Spleen (tissue), 11 donors: ENCODE results near the gene ADPGK. TPM values are rescaled to one million over a fixed set of nuclear protein-coding genes. Genes with fewer than 3 reads are reported as not detected.

Experiments used
- DNase-seq: peaks from one replicate; pipeline ENCODE4 v3.0.0-alpha.2; 2020
- H3K27ac ChIP-seq, 8 donors: fragments of 200-600 bp; sonication (generic) in 7 of 8; 1 replicate in 4 of 8; 2 replicates in 4 of 8; pipeline versions ENCODE4 v1.5.0 to v1.8.0; 2016 to 2021; ENCODE audit warnings: inconsistent platforms in 4 of 8, mild to moderate bottlenecking in 4 of 8, moderate library complexity in 1 of 8
- H3K27me3 ChIP-seq, 7 donors: fragments of 200-600 bp; sonication (generic) in 6 of 7; replicated peaks in 1 of 7; 1 replicate in 4 of 7; 2 replicates in 3 of 7; pipeline versions ENCODE4 v1.5.0 to v1.8.0; 2016 to 2021; ENCODE audit warnings: inconsistent platforms in 3 of 7, mild to moderate bottlenecking in 1 of 7
- H3K36me3 ChIP-seq, 6 donors: fragments of 200-600 bp; sonication (generic) in 5 of 6; 1 replicate in 4 of 6; 2 replicates in 2 of 6; pipeline versions ENCODE4 v1.5.0 to v1.8.0; 2016 to 2021; ENCODE audit warnings: inconsistent platforms in 2 of 6
- H3K4me1 ChIP-seq, 6 donors: fragments of 200-600 bp; sonication (generic) in 5 of 6; 1 replicate in 3 of 6; 2 replicates in 3 of 6; pipeline versions ENCODE4 v1.5.0 to v1.8.0; 2016 to 2021; ENCODE audit warnings: inconsistent platforms in 3 of 6
- H3K4me3 ChIP-seq, 8 donors: fragments of 200-600 bp; sonication (generic) in 7 of 8; 1 replicate in 4 of 8; 2 replicates in 4 of 8; pipeline versions ENCODE4 v1.5.0 to v1.8.0; 2016 to 2021; ENCODE audit warnings: inconsistent platforms in 4 of 8, mild to moderate bottlenecking in 4 of 8, moderate library complexity in 2 of 8
- H3K9me3 ChIP-seq, 8 donors: fragments of 200-600 bp; sonication (generic) in 7 of 8; 1 replicate in 4 of 8; 2 replicates in 4 of 8; pipeline versions ENCODE4 v1.5.0 to v1.8.0; 2016 to 2021; ENCODE audit warnings: inconsistent platforms in 4 of 8
- POLR2A ChIP-seq, 3 donors: fragments of 450-650 bp; IDR thresholded peaks; one replicate each; pipeline ENCODE4 v1.5.1; 2017; ENCODE audit warnings: antibody characterized with exemption in 3 of 3, mild to moderate bottlenecking in 1 of 3
- POLR2AphosphoS5 ChIP-seq, 3 donors: sonication (generic); formaldehyde crosslinking; IDR thresholded peaks; one replicate each; pipeline ENCODE4 v1.5.1; 2017; ENCODE audit warnings: antibody characterized with exemption in 3 of 3
- WGBS, 5 donors: extraction: QIAGEN DNeasy Blood & Tissue Kit in 3 of 5; methylation state at CpG; one replicate each; pipeline versions ENCODE4 v1.1.5 to v1.1.7; 2013 to 2018; 5-methylcytosine and 5-hydroxymethylcytosine counted together
- intact Hi-C: fragments of 100-400 bp; cut with DNase I; formaldehyde crosslinking; loops from one replicate; pipeline ENCODE4 v1.15.0; 2023; ENCODE audit warnings: low total_unique reads
- polyA plus RNA-seq, 3 donors: library from polyadenylated mRNA; stranded (reverse); fragments of 200-250 nt; gene quantifications; one replicate each; pipeline ENCODE4 v1.2.1, GENCODE V29; 2013
- total RNA-seq, 7 donors: library from RNA; depleted of rRNA in 3 of 7; stranded (reverse); fragments of >200 nt in 3 of 7; fragmentation: NEBNext Ultra II Directional in 4 of 7; extraction: Animal tissue kit (Norgen Biotek cat#: 25700) in 4 of 7; gene quantifications; one replicate each; pipeline versions ENCODE4 v1.1.0 to v1.2.1, GENCODE V29; 2016 to 2021
- TF ChIP-seq, protein P1 (sequence below), 11 experiments: fragments of 200-600 bp in 7 of 11; fragments of 450-650 bp in 4 of 11; sonication (generic) in 4 of 11; IDR thresholded peaks in 8 of 11; conservative IDR thresholded peaks in 3 of 11; 1 replicate in 7 of 11; 2 replicates in 4 of 11; pipeline versions ENCODE4 v1.4.0 to v1.8.0; 2016 to 2021; ENCODE audit warnings: antibody characterized with exemption in 11 of 11, inconsistent platforms in 4 of 11, mild to moderate bottlenecking in 1 of 11
- donor health status: healthy with polysubstance abuse.
- donor health status: DM: no; HTN: no; CAD: no; lungs with moderate emphysema.
- donor health status: DM: no; HTN: no; CAD: no.
- donor health status: Bipolar disorder and iron deficiency.
- donor health status: healthy.
- donor health status: DM: no; HTN: no; CAD: no.
- donor health status: DM: yes; HTN: yes; CAD: no.

Gene ADPGK
- total and polyA plus RNA-seq, 10 donors = 65.4 to 119 (median 100) TPM

DNA sequence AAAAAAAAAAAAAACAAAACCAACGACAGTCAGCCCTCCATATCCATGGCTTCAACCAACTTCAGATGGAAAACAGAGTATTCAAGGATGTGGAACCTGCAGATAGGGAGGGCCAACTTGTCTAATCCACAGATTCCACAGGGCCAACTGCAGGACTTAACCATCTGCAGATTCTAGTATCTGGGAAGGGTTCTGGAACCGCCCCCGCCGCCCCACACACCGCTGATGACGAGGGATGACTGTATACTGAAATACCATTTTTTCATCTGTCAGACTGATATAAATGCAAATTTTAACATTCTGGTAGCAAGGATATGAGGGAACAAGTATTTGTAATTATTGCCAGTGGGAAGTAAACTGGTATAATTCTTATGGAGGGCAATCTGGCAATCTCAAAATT, 29.5 kb downstream of the ADPGK start:
- H3K4me1 ChIP-seq = peaks cover 0 to 35% (median 19%) of the 10 kb centered on the region in 6 donors
- DNase-seq = no peak
- no peak overlapping the region for H3K27ac ChIP-seq
- TF ChIP-seq POLR2A (IDR thresholded peaks at IDR 0.05) (no peak), POLR2AphosphoS5 (IDR thresholded peaks at IDR 0.05) (no peak)
- TF ChIP-seq, protein P1, sequence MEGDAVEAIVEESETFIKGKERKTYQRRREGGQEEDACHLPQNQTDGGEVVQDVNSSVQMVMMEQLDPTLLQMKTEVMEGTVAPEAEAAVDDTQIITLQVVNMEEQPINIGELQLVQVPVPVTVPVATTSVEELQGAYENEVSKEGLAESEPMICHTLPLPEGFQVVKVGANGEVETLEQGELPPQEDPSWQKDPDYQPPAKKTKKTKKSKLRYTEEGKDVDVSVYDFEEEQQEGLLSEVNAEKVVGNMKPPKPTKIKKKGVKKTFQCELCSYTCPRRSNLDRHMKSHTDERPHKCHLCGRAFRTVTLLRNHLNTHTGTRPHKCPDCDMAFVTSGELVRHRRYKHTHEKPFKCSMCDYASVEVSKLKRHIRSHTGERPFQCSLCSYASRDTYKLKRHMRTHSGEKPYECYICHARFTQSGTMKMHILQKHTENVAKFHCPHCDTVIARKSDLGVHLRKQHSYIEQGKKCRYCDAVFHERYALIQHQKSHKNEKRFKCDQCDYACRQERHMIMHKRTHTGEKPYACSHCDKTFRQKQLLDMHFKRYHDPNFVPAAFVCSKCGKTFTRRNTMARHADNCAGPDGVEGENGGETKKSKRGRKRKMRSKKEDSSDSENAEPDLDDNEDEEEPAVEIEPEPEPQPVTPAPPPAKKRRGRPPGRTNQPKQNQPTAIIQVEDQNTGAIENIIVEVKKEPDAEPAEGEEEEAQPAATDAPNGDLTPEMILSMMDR (IDR thresholded peaks at IDR 0.05 in 8 of 11, conservative IDR thresholded peaks at IDR 0.05 in 3 of 11) = no peak
- WGBS, 5 donors = 91 to 97% (median 95%) methylated on average over 6 of the region's 6 CpGs
- H3K4me3 ChIP-seq = no peak overlapping the region
- H3K36me3 ChIP-seq = peaks cover 6 to 100% (median 78%) of the 10 kb centered on the region in 6 donors
- no peaks in the 10 kb centered on the region for H3K9me3 ChIP-seq
- intact Hi-C loops = no loop called here
- no peaks in the 10 kb centered on the region for H3K27me3 ChIP-seq

DNA sequence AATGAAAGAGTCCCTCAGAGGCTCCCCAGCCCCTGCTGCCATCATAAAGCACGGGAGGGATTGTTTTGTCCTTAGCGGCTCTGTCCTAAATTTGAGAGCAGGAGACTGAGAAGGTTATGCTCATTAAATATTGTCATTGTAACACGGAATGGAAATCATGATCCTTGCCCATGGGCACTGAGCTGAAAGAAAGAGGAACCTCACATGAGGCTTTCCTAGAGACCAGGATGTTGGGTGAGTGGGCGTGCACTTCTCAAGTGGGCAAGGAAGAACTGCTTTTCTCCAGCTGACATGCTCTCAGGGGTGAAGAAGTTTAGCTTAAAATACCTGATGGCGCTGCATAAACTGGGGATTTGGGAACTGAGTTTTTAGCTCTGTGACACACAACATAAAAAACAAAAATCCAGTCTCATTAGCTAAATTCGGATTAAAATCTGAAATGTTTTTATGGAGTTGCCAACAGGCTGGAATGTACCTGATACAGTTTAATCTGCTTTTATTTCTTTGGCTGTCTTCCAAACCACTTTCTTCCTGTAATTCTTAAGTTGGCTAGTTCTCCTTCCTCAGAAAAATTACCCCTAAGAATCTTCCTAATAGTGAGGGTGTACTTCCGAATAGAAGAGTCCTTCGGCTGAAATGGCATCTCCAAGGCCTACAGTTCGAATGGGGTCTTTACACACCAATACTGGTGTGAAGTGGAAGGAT, 31.7 kb downstream of the ADPGK start:
- no peak for DNase-seq
- WGBS, 5 donors = 36 to 49% (median 44%) methylated on average over 9 of the region's 9 CpGs
- H3K4me3 ChIP-seq = no peak overlapping the region
- H3K36me3 ChIP-seq = peaks cover 0 to 87% (median 59%) of the 10 kb centered on the region in 6 donors
- no peaks in the 10 kb centered on the region for H3K9me3 ChIP-seq
- TF ChIP-seq POLR2AphosphoS5 (IDR thresholded peaks at IDR 0.05) = peak in 1 of 3 donors; percentile 38
- TF ChIP-seq, protein P1 (IDR thresholded peaks at IDR 0.05 in 8 of 11, conservative IDR thresholded peaks at IDR 0.05 in 3 of 11) = no peak
- intact Hi-C loops = no loop called here
- no peaks in the 10 kb centered on the region for H3K27me3 ChIP-seq
- peaks cover 0 to 35% (median 19%) of the 10 kb centered on the region in 6 donors for H3K4me1 ChIP-seq
- peak overlapping the region in 4 of 8 donors; percentile 13 to 50 (median 25) for H3K27ac ChIP-seq

DNA sequence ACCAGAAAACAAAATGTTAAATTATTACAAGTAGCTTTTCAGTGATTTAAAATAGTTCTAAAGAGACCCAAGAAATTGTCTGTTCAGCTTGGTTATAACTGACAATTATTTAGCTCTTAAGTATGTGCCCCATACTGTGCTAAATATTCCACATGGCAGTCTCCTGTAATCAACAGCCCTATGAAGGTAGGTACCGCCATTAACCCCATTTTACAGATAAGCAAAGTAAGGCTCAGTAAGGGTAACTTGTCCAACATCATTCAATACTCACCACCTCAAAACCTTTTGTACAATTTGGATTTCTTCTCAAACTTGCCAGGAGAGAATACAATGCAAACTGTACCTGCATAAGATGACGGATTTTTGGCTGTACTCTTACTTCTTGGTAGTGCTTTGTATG, 33.9 kb downstream of the ADPGK start:
- H3K27ac ChIP-seq = no peak overlapping the region
- H3K27me3 ChIP-seq = no peaks in the 10 kb centered on the region
- intact Hi-C loops = no loop called here
- H3K4me3 ChIP-seq = no peak overlapping the region
- H3K9me3 ChIP-seq = no peaks in the 10 kb centered on the region
- no peak for DNase-seq
- TF ChIP-seq, protein P1 (IDR thresholded peaks at IDR 0.05 in 8 of 11, conservative IDR thresholded peaks at IDR 0.05 in 3 of 11) = no peak
- no peak for TF ChIP-seq POLR2AphosphoS5 (IDR thresholded peaks at IDR 0.05)
- TF ChIP-seq POLR2A (IDR thresholded peaks at IDR 0.05) = no peak
- peaks cover 0 to 35% (median 19%) of the 10 kb centered on the region in 6 donors for H3K4me1 ChIP-seq
- H3K36me3 ChIP-seq = peaks cover 0 to 65% (median 39%) of the 10 kb centered on the region in 6 donors
- 89 to 97% (median 95%) methylated on average over 2 of the region's 2 CpGs for WGBS, 5 donors

DNA sequence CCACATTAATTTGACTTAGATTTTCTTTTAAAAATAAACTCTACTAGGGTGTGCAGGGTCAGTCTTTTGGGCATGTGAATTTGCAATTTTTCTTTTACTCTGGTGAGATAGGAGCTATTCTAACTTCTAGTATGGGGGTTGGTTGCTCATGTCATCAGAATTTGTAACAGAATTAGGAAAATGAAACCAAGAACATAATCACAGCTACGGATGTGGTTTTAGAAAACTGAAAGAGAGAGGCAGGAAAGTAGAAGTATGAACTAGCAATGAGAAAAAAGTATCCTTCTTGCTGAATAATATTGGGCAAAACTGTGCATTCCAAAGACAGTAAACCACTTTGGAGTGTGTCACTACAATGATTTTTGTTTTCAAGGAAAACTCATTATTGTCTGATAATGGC, 43.3 kb downstream of the ADPGK start:
- DNase-seq = no peak
- H3K4me1 ChIP-seq = peaks cover 3 to 25% (median 13%) of the 10 kb centered on the region in 6 donors
- peaks cover 0 to 74% (median 28%) of the 10 kb centered on the region in 6 donors for H3K36me3 ChIP-seq
- H3K27me3 ChIP-seq = no peaks in the 10 kb centered on the region
- no peaks in the 10 kb centered on the region for H3K9me3 ChIP-seq
- H3K4me3 ChIP-seq = peak overlapping the region in 1 of 8 donors; percentile 1
- H3K27ac ChIP-seq = peak overlapping the region; percentile 8 to 77 (median 40)
- intact Hi-C loops = no loop called here
- TF ChIP-seq POLR2AphosphoS5 (IDR thresholded peaks at IDR 0.05) (no peak), POLR2A (IDR thresholded peaks at IDR 0.05) (no peak)
- TF ChIP-seq, protein P1 (IDR thresholded peaks at IDR 0.05 in 8 of 11, conservative IDR thresholded peaks at IDR 0.05 in 3 of 11) = no peak
- 30 to 53% (median 44%) methylated on average over 1 of the region's 1 CpG for WGBS, 5 donors
